SK-N-MC (cell line): ENCODE data around the gene PCBP2.

Experiments used
- DNase-seq: peaks from one replicate; pipeline ENCODE4 v3.0.0-alpha.2; 2011; ENCODE audit warnings: low read depth, low spot score
- H3K27ac ChIP-seq: fragments of 200-600 bp; sonication (generic); 2 replicates; pipeline ENCODE4 v1.5.1; 2016; ENCODE audit warnings: mixed run types
- H3K36me3 ChIP-seq: fragments of 200-600 bp; sonication (generic); 2 replicates; pipeline ENCODE4 v1.6.1; 2017; ENCODE audit warnings: antibody characterized with exemption, low read length, mixed read lengths; ENCODE audit not compliant: insufficient read depth
- H3K4me3 ChIP-seq: fragments of 200-600 bp; sonication (generic); 2 replicates; pipeline ENCODE4 v1.5.1; 2016
- H3K9ac ChIP-seq: fragments of 200-600 bp; sonication (generic); 2 replicates; pipeline ENCODE4 v1.8.0; 2017; ENCODE audit warnings: mixed run types, mixed read lengths; ENCODE audit not compliant: insufficient read length
- H3K9me3 ChIP-seq: fragments of 200-600 bp; sonication (generic); 2 replicates; pipeline ENCODE4 v1.6.1; 2017; ENCODE audit warnings: low read depth, mild to moderate bottlenecking, antibody characterized with exemption, low read length, moderate library complexity, mixed read lengths
- EZH2 ChIP-seq: fragments of 200-600 bp; sonication (generic); IDR thresholded peaks from one replicate; pipeline ENCODE4 v1.6.1; 2017; ENCODE audit warnings: antibody characterized with exemption
- FOXP2 ChIP-seq: optimal IDR thresholded peaks from 2 replicates; pipeline ENCODE3; 2011; ENCODE audit warnings: mild to moderate bottlenecking, moderate library complexity; ENCODE audit not compliant: insufficient read depth; ENCODE audit errors: extremely low read length, control extremely low read depth
- POLR2AphosphoS5 ChIP-seq: IDR thresholded peaks from 2 replicates; pipeline ENCODE4 v1.6.1; 2012; ENCODE audit warnings: mild to moderate bottlenecking, low read depth, low read length, borderline replicate concordance

PCBP2 gene

GRCh38 chr12:53482626-53483168, 30.8 kb downstream of the PCBP2 start:
- no peak for DNase-seq
- Histone ChIP-seq H3K4me3 (no peak overlapping the region), H3K27ac (no peak overlapping the region), H3K36me3 (peaks cover 61% of the 10 kb centered on the region), H3K9ac (no peak overlapping the region), H3K9me3 (no peaks in the 10 kb centered on the region)
- TF ChIP-seq EZH2 (no peak), FOXP2 (no peak), POLR2AphosphoS5 (no peak; the same call in 1 of the 2 replicates)

- no peak overlapping the region for H3K9ac ChIP-seq
- 0 out of 2 replicates have a peak overlapping the region, but pooled peaks have one; percentile 28 for H3K27ac ChIP-seq
- H3K9me3 ChIP-seq = no peaks in the 10 kb centered on the region
- no peak overlapping the region for H3K4me3 ChIP-seq
- H3K36me3 ChIP-seq = peaks cover 53% of the 10 kb centered on the region
- TF ChIP-seq FOXP2 (no peak), EZH2 (no peak), POLR2AphosphoS5 (no peak; the same call in none of the 2 replicates)
- DNase-seq = no peak
These were observed 31.5 kb downstream of the PCBP2 start for GRCh38 chr12:53483225-53483978.

GRCh38 chr12:53483979-53484377, 32.1 kb downstream of the PCBP2 start:
- TF ChIP-seq FOXP2 (no peak), EZH2 (no peak), POLR2AphosphoS5 (no peak)
- Histone ChIP-seq H3K9ac (no peak overlapping the region), H3K27ac (peak overlapping the region; percentile 61; the same call in 1 of the 2 replicates), H3K4me3 (no peak overlapping the region), H3K36me3 (peaks cover 48% of the 10 kb centered on the region), H3K9me3 (no peaks in the 10 kb centered on the region)
- no peak for DNase-seq

GRCh38 chr12:53484686-53485575, 33.0 kb downstream of the PCBP2 start:
- TF ChIP-seq EZH2 = no peak
- TF ChIP-seq POLR2AphosphoS5 = peak; percentile 43; the same call in 1 of the 2 replicates
- TF ChIP-seq FOXP2 = no peak
- H3K9me3 ChIP-seq = no peaks in the 10 kb centered on the region
- H3K9ac ChIP-seq = no peak overlapping the region
- no peak for DNase-seq
- H3K27ac ChIP-seq = peak overlapping the region; percentile 61; the same call in 1 of the 2 replicates
- H3K4me3 ChIP-seq = no peak overlapping the region
- peaks cover 38% of the 10 kb centered on the region for H3K36me3 ChIP-seq

- H3K4me3 ChIP-seq = no peak overlapping the region
- no peaks in the 10 kb centered on the region for H3K9me3 ChIP-seq
- no peak for DNase-seq
- H3K36me3 ChIP-seq = peaks cover 27% of the 10 kb centered on the region
- no peak overlapping the region for H3K27ac ChIP-seq
- TF ChIP-seq EZH2 = no peak
- no peak; the same call in none of the 2 replicates for TF ChIP-seq POLR2AphosphoS5
- TF ChIP-seq FOXP2 = no peak
- no peak overlapping the region for H3K9ac ChIP-seq
These were observed 34.2 kb downstream of the PCBP2 start for GRCh38 chr12:53485955-53486735.

GRCh38 chr12:53486736-53487487, 35.0 kb downstream of the PCBP2 start:
- H3K4me3 ChIP-seq = no peak overlapping the region
- H3K9me3 ChIP-seq = no peaks in the 10 kb centered on the region
- DNase-seq = no peak
- peaks cover 19% of the 10 kb centered on the region for H3K36me3 ChIP-seq
- H3K9ac ChIP-seq = no peak overlapping the region
- H3K27ac ChIP-seq = no peak overlapping the region
- TF ChIP-seq POLR2AphosphoS5 (no peak; the same call in 1 of the 2 replicates), FOXP2 (no peak), EZH2 (no peak)

- no peak for DNase-seq
- H3K4me3 ChIP-seq = no peak overlapping the region
- 0 out of 2 replicates have a peak overlapping the region, but pooled peaks have one; percentile 35 for H3K27ac ChIP-seq
- H3K36me3 ChIP-seq = peaks cover 10% of the 10 kb centered on the region; the same call in 1 of the 2 replicates
- TF ChIP-seq POLR2AphosphoS5 (no peak), EZH2 (no peak), FOXP2 (no peak)
- no peaks in the 10 kb centered on the region for H3K9me3 ChIP-seq
- H3K9ac ChIP-seq = no peak overlapping the region
These were observed 37.5 kb downstream of the PCBP2 start for GRCh38 chr12:53489242-53489864.
